ENCODE data around the gene SAFB.

- TF ChIP-seq CTCF (IDR thresholded peaks at IDR 0.05; ENCODE audit: poor library complexity, severe bottlenecking) (no peak), EP300 (conservative IDR thresholded peaks at IDR 0.05; ENCODE audit: poor library complexity, severe bottlenecking) (no peak), TAF1 (IDR thresholded peaks at IDR 0.05; ENCODE audit: low read depth) (no peak), REST (IDR thresholded peaks at IDR 0.05; ENCODE audit: borderline replicate concordance) (no peak), RAD21 (conservative IDR thresholded peaks at IDR 0.05) (no peak), EZH2 (IDR thresholded peaks at IDR 0.05; ENCODE audit: borderline replicate concordance, insufficient read depth, low read length, poor library complexity, severe bottlenecking) (no peak)
Measured at GRCh38 chr19:5652261-5652660, 29.4 kb downstream of the SAFB start.
